Kidney glomerular epithelial cell (primary cell): ENCODE data around the gene GRAMD2A.

Experiments used
- DNase-seq: peaks from one replicate; lab custom pipeline; 2025; lab: John Stamatoyannopoulos, UW

The GRAMD2A gene

GRCh38 chr15:72136170-72137051, 61.2 kb downstream of the GRAMD2A start:
- DNase-seq: peak; percentile 19

- no peak for DNase-seq
Measured at GRCh38 chr15:72135719-72136118, 61.9 kb downstream of the GRAMD2A start.

DNA sequence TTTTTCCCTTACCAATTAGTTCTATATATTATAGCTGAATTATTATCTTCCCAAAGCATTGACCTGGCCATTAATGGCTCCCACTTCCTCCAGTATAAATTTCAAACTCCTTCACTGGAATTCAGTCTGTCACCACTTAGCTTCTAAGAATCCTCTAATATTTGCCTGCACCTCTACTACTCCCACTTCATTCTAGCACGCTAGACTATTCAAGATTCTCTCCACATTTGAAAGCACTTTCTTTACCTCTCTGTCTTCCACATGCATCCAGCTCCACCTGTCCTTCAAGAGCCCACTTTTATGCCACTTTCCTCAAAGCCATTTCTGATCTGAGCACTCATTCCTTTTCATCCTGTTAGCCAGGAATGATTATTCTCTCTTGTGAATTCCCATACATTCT, 64.4 kb downstream of the GRAMD2A start:
- no peak for DNase-seq

- no peak for DNase-seq
Measured at GRCh38 chr15:72131922-72132321, 65.7 kb downstream of the GRAMD2A start.

- DNase-seq: no peak
Measured at GRCh38 chr15:72130272-72130671, 67.3 kb downstream of the GRAMD2A start.

DNA sequence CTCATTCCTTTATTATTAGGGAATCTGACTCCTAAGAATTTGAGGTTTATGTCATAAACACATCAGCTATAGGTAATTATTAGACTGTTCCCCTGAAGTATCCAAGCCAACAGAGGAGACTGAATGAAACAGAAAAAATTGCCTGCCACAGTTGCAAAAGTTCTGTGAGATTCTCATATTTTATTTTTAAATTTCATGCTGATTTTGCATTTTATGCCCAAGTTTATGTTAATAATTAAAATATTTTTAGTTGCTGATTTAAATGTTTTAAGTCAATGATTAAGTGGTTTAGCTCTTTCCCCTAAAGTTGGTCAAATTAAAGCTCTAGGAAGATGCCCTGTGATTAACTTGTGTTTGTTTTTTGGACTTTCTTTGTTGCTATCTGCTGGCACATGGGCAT, 69.2 kb downstream of the GRAMD2A start:
- DNase-seq: no peak

GRCh38 chr15:72127724-72128322, 69.8 kb downstream of the GRAMD2A start:
- no peak for DNase-seq

DNA sequence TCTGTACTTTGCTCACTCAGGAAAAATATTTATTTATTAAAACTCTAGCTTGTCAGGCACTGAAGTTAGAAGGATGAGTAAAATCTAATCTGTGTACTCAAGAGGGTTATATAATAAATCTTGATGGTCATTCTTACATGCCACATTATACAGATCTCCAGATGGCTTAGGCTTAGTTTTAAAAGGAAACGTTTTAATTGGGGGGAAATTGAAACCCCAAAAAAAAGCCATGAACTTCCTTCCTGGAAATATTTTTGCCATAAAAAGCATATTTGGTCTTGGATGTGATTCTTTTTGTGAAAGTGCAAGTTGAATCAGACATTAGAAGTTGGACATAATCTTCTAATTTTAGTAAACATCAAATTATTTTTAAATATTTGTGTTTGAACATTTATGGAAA, 73.4 kb downstream of the GRAMD2A start:
- no peak for DNase-seq

GRCh38 chr15:72118017-72118978, 79.3 kb downstream of the GRAMD2A start, which contains the start of the genes MYO9A and SENP8:
Gene MYO9A (minus strand): TSS chr15:72118150. CDS start chr15:72046563, 71,587 bp downstream.
Gene SENP8 (plus strand): TSS chr15:72118403. CDS start chr15:72139624, 21,221 bp downstream.
- DNase-seq: peak; percentile 98

GRCh38 chr15:72117486-72118016, 80.0 kb downstream of the GRAMD2A start:
- peak; percentile 73 for DNase-seq

DNA sequence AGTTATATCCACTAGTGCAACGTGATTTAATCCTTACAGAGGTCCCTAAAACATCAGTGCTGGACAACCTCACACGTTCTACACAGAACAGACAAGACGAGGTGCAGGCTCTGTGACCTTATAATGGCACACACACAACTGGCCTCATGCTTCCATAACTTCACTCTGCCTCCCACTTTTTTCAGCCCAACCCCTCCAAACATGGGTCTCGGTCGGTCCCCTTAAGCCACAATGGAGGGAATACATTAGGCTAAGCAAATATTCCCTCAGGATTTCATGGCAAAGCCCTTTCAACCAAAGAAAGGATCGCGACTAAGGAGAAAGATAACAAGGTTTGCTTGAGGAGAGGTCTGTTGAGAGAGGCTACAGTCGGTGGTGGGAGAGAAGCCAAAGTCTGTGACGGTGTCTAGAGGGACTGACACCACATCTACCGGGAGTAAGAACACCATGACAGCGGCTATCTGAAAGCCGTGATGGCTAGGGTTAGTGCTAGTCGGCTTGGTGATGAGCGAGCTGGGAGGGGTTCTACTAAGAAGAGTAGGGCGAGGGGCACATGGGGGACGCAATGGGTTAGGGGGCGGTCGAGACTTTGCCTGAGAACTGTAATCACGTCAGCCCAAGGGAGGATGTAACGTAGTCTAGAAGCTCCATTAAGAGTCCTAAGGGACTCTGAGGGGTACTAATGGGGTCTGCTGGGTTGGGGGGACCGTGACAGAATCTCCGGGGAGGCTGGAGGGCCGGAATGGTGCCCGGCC, 80.7 kb downstream of the GRAMD2A start:
- DNase-seq: no peak

- DNase-seq: no peak
Measured at GRCh38 chr15:72113347-72114031, 84.1 kb downstream of the GRAMD2A start.

DNA sequence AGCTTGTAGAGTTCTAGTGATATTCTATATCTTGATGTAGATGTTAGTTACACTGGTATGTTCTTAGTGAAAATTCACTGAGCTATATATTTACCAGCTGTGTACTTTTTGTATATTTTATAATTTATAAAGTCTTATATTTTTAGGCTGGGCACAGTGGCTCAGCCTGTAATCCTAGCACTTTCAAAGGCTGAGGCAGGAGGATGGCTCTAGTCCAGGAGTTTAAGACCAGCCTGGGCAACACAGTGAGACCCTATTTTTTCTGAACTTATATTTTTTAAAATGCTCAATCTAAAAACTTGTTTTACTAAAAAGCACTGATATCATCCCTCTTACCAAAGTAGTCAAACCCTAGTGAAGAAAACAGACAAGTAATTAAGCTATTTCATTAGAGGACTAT, 84.8 kb downstream of the GRAMD2A start:
- DNase-seq: no peak

DNA sequence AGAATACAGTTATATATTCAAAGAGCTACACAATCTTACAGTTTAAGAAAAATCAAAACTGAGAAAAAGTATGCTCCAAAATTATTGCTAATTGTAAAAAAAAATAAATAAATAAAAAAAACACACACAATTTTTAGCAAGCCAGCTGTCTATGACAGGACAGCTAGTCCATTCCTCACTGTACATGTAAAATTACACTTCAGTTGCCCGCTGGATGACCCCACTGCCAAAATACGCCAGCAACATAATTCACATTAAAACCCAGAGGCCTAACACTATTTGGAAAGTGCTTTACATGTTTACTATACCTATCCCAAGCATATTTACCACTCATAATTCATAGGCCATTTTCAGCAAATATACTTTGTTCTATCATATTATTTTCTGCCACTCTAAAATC, 85.5 kb downstream of the GRAMD2A start:
- no peak for DNase-seq

GRCh38 chr15:72110355-72110754, 87.2 kb downstream of the GRAMD2A start:
- DNase-seq: no peak
